Activated CD8-positive, alpha-beta T cell treated with anti-CD3 and anti-CD28 coated beads, Interleukin-2, amount 10 ng/mL, durations not matched to agents 7 days and 5 days (primary cell): ENCODE data around the gene SLX9. TPM values are rescaled to one million over a fixed set of nuclear protein-coding genes. Genes with fewer than 3 reads are reported as not detected.

ENCODE experiments used
- ATAC-seq: fragments of 150-1000 bp; cut with Tn5 transposase; one replicate; pipeline ENCODE4 v1.10.0; 2021; ENCODE audit warnings: moderate library complexity
- CTCF ChIA-PET: fragments of 350-600 bp; sonication (Branson Sonifier 250); formaldehyde crosslinking; loops from one replicate; lab custom pipeline; 2021; ENCODE audit warnings: antibody characterized with exemption; lab: Charles Lee
- POLR2A ChIA-PET: fragments of 350-600 bp; sonication (Branson Sonifier 250); formaldehyde crosslinking; loops from one replicate; lab custom pipeline; 2021; ENCODE audit warnings: antibody characterized with exemption; lab: Charles Lee
- DNase-seq: peaks from one replicate; pipeline ENCODE4 v3.0.0-alpha.2; 2020
- H3K27ac Mint-ChIP-seq: one replicate; pipeline ENCODE4 v1.8.0; 2021; ENCODE audit warnings: mild to moderate bottlenecking, mixed read lengths
- H3K27me3 Mint-ChIP-seq: one replicate; pipeline ENCODE4 v1.8.0; 2021; ENCODE audit warnings: low read depth, mixed read lengths
- H3K36me3 Mint-ChIP-seq: one replicate; pipeline ENCODE4 v1.8.0; 2021; ENCODE audit warnings: low read depth, mixed read lengths
- H3K4me1 Mint-ChIP-seq: one replicate; pipeline ENCODE4 v1.8.0; 2021; ENCODE audit warnings: low read depth, mixed read lengths
- H3K4me3 Mint-ChIP-seq: one replicate; pipeline ENCODE4 v1.8.0; 2021; ENCODE audit warnings: mild to moderate bottlenecking, mixed read lengths
- H3K9me3 Mint-ChIP-seq: one replicate; pipeline ENCODE4 v1.8.0; 2022; ENCODE audit warnings: mixed read lengths; ENCODE audit not compliant: insufficient read depth
- total RNA-seq, 2 experiments: library from RNA; stranded (reverse); gene quantifications; one replicate each; pipeline ENCODE4 v1.2.3, GENCODE V29; 2021

The SLX9 gene
- total RNA-seq = 10 to 100 TPM; 56.6 to 60.4 TPM

- Mint-ChIP-seq H3K27ac (peak within 1 kb of the TSS; percentile 84), H3K9me3 (no peaks in the 10 kb centered on the region)
- DNase-seq = peak; percentile 81
Observed at GRCh38 chr21:44939532-44940115, at the start of gene SLX9. Gene SLX9, plus strand, starts transcription at chr21:44940029. Its CDS starts 29 bp downstream, at chr21:44940058.

GRCh38 chr21:44890338-44890931 lies 49.4 kb upstream of the SLX9 start:
- no peaks in the 10 kb centered on the region for H3K27me3 Mint-ChIP-seq
- H3K4me3 Mint-ChIP-seq = no peak overlapping the region
- ChIA-PET POLR2A (interaction anchor here (1.1 kb wide), 1 partner anchor 16 kb away, joined by 4 read pairs; the partner anchor contains the start of gene PTTG1IP), CTCF (no interaction called here)
- no peaks in the 10 kb centered on the region for H3K9me3 Mint-ChIP-seq
- peaks cover 20% of the 10 kb centered on the region for H3K4me1 Mint-ChIP-seq
- ATAC-seq = no peak
- DNase-seq = no peak
- H3K27ac Mint-ChIP-seq = peak overlapping the region; percentile 52
- peaks cover 58% of the 10 kb centered on the region for H3K36me3 Mint-ChIP-seq

More at GRCh38 chr21:44939532-44940115, at the start of gene SLX9:
- peak; percentile 92 for ATAC-seq
- ChIA-PET CTCF (interaction anchor here (1.0 to 2.1 kb wide), 8 partner anchors 10 to 198 kb away, joined by 3 to 16 read pairs (median 6); partner anchors contain the start of gene UBE2G2), POLR2A (interaction anchor here (0.6 to 1.3 kb wide), 4 partner anchors 12 to 139 kb away, joined by 3 to 12 read pairs (median 3); no protein-coding TSS in a partner anchor)
- H3K36me3 Mint-ChIP-seq = peaks cover 20% of the 10 kb centered on the region
- peaks cover 52% of the 10 kb centered on the region for H3K4me1 Mint-ChIP-seq
- H3K27me3 Mint-ChIP-seq = no peaks in the 10 kb centered on the region
- H3K4me3 Mint-ChIP-seq = peak within 1 kb of the TSS; percentile 86

GRCh38 chr21:44890961-44891541 lies 48.8 kb upstream of the SLX9 start:
- H3K9me3 Mint-ChIP-seq = no peaks in the 10 kb centered on the region
- DNase-seq = no peak
- no peak overlapping the region for H3K4me3 Mint-ChIP-seq
- H3K4me1 Mint-ChIP-seq = peaks cover 18% of the 10 kb centered on the region
- H3K27ac Mint-ChIP-seq = peak overlapping the region; percentile 52
- CTCF ChIA-PET = no interaction called here
- POLR2A ChIA-PET = no interaction called here
- no peak for ATAC-seq
- no peaks in the 10 kb centered on the region for H3K27me3 Mint-ChIP-seq
- peaks cover 55% of the 10 kb centered on the region for H3K36me3 Mint-ChIP-seq

GRCh38 chr21:44891631-44892031 lies 48.2 kb upstream of the SLX9 start:
- ATAC-seq = no peak
- Mint-ChIP-seq H3K4me3 (no peak overlapping the region), H3K27ac (no peak overlapping the region), H3K4me1 (peaks cover 14% of the 10 kb centered on the region), H3K36me3 (peaks cover 56% of the 10 kb centered on the region), H3K27me3 (no peaks in the 10 kb centered on the region), H3K9me3 (no peaks in the 10 kb centered on the region)
- ChIA-PET POLR2A (no interaction called here), CTCF (interaction anchor here (0.7 to 5.5 kb wide), 8 partner anchors 16 to 49 kb away, joined by 3 to 43 read pairs (median 4); partner anchors contain the start of gene SLX9)
- no peak for DNase-seq

- CTCF ChIA-PET = interaction anchor here (0.7 to 5.5 kb wide), 9 partner anchors 17 to 48 kb away, joined by 3 to 43 read pairs (median 5); partner anchors contain the start of gene SLX9
- H3K4me3 Mint-ChIP-seq = no peak overlapping the region
- peaks cover 54% of the 10 kb centered on the region for H3K36me3 Mint-ChIP-seq
- H3K9me3 Mint-ChIP-seq = no peaks in the 10 kb centered on the region
- H3K4me1 Mint-ChIP-seq = peaks cover 11% of the 10 kb centered on the region
- POLR2A ChIA-PET = interaction anchor here (0.9 kb wide), 1 partner anchor 18 kb away, joined by 3 read pairs; the partner anchor contains the start of gene PTTG1IP
- DNase-seq = no peak
- no peak for ATAC-seq
- no peaks in the 10 kb centered on the region for H3K27me3 Mint-ChIP-seq
- no peak overlapping the region for H3K27ac Mint-ChIP-seq
Observed at GRCh38 chr21:44892095-44892494, 47.7 kb upstream of the SLX9 start.

GRCh38 chr21:44892536-44893277 lies 47.1 kb upstream of the SLX9 start:
- Mint-ChIP-seq H3K9me3 (no peaks in the 10 kb centered on the region), H3K27me3 (no peaks in the 10 kb centered on the region), H3K27ac (peak overlapping the region; percentile 71), H3K36me3 (peaks cover 54% of the 10 kb centered on the region), H3K4me1 (peaks cover 11% of the 10 kb centered on the region), H3K4me3 (no peak overlapping the region)
- ATAC-seq (peak; percentile 86), DNase-seq (peak; percentile 86)
- ChIA-PET POLR2A (interaction anchor here (0.9 to 1.7 kb wide), 2 partner anchors 17 to 19 kb away, joined by 3 to 7 read pairs; partner anchors contain the start of gene PTTG1IP), CTCF (interaction anchor here (0.7 to 5.5 kb wide), 12 partner anchors 10 to 88 kb away, joined by 3 to 43 read pairs (median 6); partner anchors contain the start of genes PTTG1IP and SLX9)

GRCh38 chr21:44893278-44893556 lies 46.6 kb upstream of the SLX9 start:
- ChIA-PET POLR2A (interaction anchor here (1.0 to 2.9 kb wide), 3 partner anchors 18 to 39 kb away, joined by 3 to 9 read pairs (median 7); no protein-coding TSS in a partner anchor), CTCF (interaction anchor here (1.0 to 5.5 kb wide), 8 partner anchors 11 to 89 kb away, joined by 4 to 43 read pairs (median 10); partner anchors contain the start of gene PTTG1IP)
- Mint-ChIP-seq H3K9me3 (no peaks in the 10 kb centered on the region), H3K4me1 (peaks cover 12% of the 10 kb centered on the region), H3K27ac (peak overlapping the region; percentile 71), H3K4me3 (no peak overlapping the region), H3K36me3 (peaks cover 57% of the 10 kb centered on the region), H3K27me3 (no peaks in the 10 kb centered on the region)
- ATAC-seq (no peak), DNase-seq (no peak)

- POLR2A ChIA-PET = interaction anchor here (0.6 to 2.9 kb wide), 7 partner anchors 11 to 405 kb away, joined by 3 to 9 read pairs (median 3); no protein-coding TSS in a partner anchor
- H3K4me1 Mint-ChIP-seq = peaks cover 15% of the 10 kb centered on the region
- no peak overlapping the region for H3K4me3 Mint-ChIP-seq
- H3K9me3 Mint-ChIP-seq = no peaks in the 10 kb centered on the region
- DNase-seq (no peak), ATAC-seq (no peak)
- peak overlapping the region; percentile 71 for H3K27ac Mint-ChIP-seq
- peaks cover 64% of the 10 kb centered on the region for H3K36me3 Mint-ChIP-seq
- H3K27me3 Mint-ChIP-seq = no peaks in the 10 kb centered on the region
- CTCF ChIA-PET = interaction anchor here (1.6 to 5.5 kb wide), 7 partner anchors 11 to 93 kb away, joined by 6 to 43 read pairs (median 11); partner anchors contain the start of gene PTTG1IP
Observed at GRCh38 chr21:44893948-44894656, 45.7 kb upstream of the SLX9 start.

GRCh38 chr21:44894687-44895302 lies 45.0 kb upstream of the SLX9 start:
- ChIA-PET POLR2A (interaction anchor here (0.6 to 2.9 kb wide), 7 partner anchors 10 to 404 kb away, joined by 3 to 9 read pairs (median 3); no protein-coding TSS in a partner anchor), CTCF (interaction anchor here (0.7 to 5.5 kb wide), 8 partner anchors 14 to 101 kb away, joined by 3 to 43 read pairs (median 9); partner anchors contain the start of gene PTTG1IP)
- Mint-ChIP-seq H3K27ac (no peak overlapping the region), H3K27me3 (no peaks in the 10 kb centered on the region), H3K9me3 (no peaks in the 10 kb centered on the region), H3K36me3 (peaks cover 65% of the 10 kb centered on the region), H3K4me1 (peaks cover 15% of the 10 kb centered on the region), H3K4me3 (no peak overlapping the region)
- DNase-seq (no peak), ATAC-seq (no peak)

- H3K4me1 Mint-ChIP-seq = peaks cover 15% of the 10 kb centered on the region
- H3K9me3 Mint-ChIP-seq = no peaks in the 10 kb centered on the region
- peak overlapping the region; percentile 64 for H3K27ac Mint-ChIP-seq
- peaks cover 66% of the 10 kb centered on the region for H3K36me3 Mint-ChIP-seq
- ATAC-seq = no peak
- ChIA-PET CTCF (interaction anchor here (0.7 to 5.5 kb wide), 6 partner anchors 15 to 103 kb away, joined by 3 to 43 read pairs (median 4); no protein-coding TSS in a partner anchor), POLR2A (interaction anchor here (0.6 to 2.9 kb wide), 3 partner anchors 12 to 37 kb away, joined by 3 to 9 read pairs (median 3); no protein-coding TSS in a partner anchor)
- no peak for DNase-seq
- no peaks in the 10 kb centered on the region for H3K27me3 Mint-ChIP-seq
- no peak overlapping the region for H3K4me3 Mint-ChIP-seq
Observed at GRCh38 chr21:44895859-44896258, 44.0 kb upstream of the SLX9 start.
